GM18909 (cell line): ENCODE data around the gene NDE1.
A peak's percentile ranks its signal among the peaks of the same experiment; 100 is the strongest.

Experiments used
- ATAC-seq: cut with Tn5 transposase; IDR thresholded peaks from one replicate; pipeline ENCODE4 v1.9.1; 2021; ENCODE audit warnings: mild to moderate bottlenecking; ENCODE audit not compliant: unreplicated experiment, poor library complexity

NDE1 gene

GRCh38 chr16:15757630-15758251 lies 107.7 kb downstream of the NDE1 start:
- ATAC-seq = no peak

GRCh38 chr16:15759070-15759469 lies 109.0 kb downstream of the NDE1 start:
- ATAC-seq = no peak

GRCh38 chr16:15760129-15760528 lies 110.1 kb downstream of the NDE1 start:
- no peak for ATAC-seq

- no peak for ATAC-seq
Observed at GRCh38 chr16:15764112-15764511, 114.1 kb downstream of the NDE1 start.

GRCh38 chr16:15765116-15765515 lies 115.1 kb downstream of the NDE1 start:
- ATAC-seq = no peak

GRCh38 chr16:15765880-15766279 lies 115.8 kb downstream of the NDE1 start:
- ATAC-seq = peak; percentile 84

GRCh38 chr16:15766918-15767317 lies 116.9 kb downstream of the NDE1 start:
- no peak for ATAC-seq

GRCh38 chr16:15768201-15768600 lies 118.2 kb downstream of the NDE1 start:
- ATAC-seq = no peak

GRCh38 chr16:15769239-15769638 lies 119.2 kb downstream of the NDE1 start:
- no peak for ATAC-seq

- ATAC-seq = no peak
Observed at GRCh38 chr16:15770107-15770506, 120.1 kb downstream of the NDE1 start.

- ATAC-seq = no peak
Observed at GRCh38 chr16:15770512-15770911, 120.5 kb downstream of the NDE1 start.

- ATAC-seq = no peak
Observed at GRCh38 chr16:15771694-15772093, 121.6 kb downstream of the NDE1 start.

- no peak for ATAC-seq
Observed at GRCh38 chr16:15772579-15773293, 122.7 kb downstream of the NDE1 start.

GRCh38 chr16:15773968-15774367 lies 123.9 kb downstream of the NDE1 start:
- ATAC-seq = no peak

- no peak for ATAC-seq
Observed at GRCh38 chr16:15775209-15775608, 125.2 kb downstream of the NDE1 start.

- no peak for ATAC-seq
Observed at GRCh38 chr16:15775663-15776304, 125.7 kb downstream of the NDE1 start.
